ENCODE results near the gene PLK5.

- TF ChIP-seq CTCF (IDR thresholded peaks at IDR 0.05; ENCODE audit: low read length) = no peak
- no peak for TF ChIP-seq EZH2 (IDR thresholded peaks at IDR 0.05; ENCODE audit: borderline replicate concordance, low read length)
These were observed 39.9 kb upstream of the PLK5 start for GRCh38 chr19:1483979-1484428.

Data from OCI-LY1 (cell line).